ENCODE measurements around the gene PHLDA3.

Gene PHLDA3

DNA sequence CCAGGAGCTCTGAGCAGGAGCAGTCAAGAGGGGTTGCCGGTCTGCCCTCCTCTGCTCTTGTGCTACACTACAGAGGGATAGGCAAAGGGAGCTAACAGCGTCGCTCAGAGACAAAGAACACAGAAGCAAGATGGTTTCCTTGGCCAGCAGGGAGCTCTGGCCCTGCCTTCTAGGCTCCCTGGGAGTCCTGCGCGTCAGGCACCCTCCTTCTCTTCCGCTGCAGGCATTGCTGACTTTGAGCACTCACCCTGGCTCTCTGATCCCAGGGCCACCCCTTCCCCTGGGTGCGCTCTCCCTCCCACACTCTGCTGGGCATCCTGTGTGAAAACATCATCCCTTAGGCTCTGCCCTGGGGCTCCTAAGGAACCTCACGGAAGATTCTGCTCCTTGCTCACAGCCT is 47.9 kb downstream of the PHLDA3 start:
- in situ Hi-C loops (cut with HindIII; ENCODE audit: low sequenced_read_pairs), result no loop called here
- no peak for DNase-seq (ENCODE audit: low read depth, low spot score)
- TF ChIP-seq, protein P1, sequence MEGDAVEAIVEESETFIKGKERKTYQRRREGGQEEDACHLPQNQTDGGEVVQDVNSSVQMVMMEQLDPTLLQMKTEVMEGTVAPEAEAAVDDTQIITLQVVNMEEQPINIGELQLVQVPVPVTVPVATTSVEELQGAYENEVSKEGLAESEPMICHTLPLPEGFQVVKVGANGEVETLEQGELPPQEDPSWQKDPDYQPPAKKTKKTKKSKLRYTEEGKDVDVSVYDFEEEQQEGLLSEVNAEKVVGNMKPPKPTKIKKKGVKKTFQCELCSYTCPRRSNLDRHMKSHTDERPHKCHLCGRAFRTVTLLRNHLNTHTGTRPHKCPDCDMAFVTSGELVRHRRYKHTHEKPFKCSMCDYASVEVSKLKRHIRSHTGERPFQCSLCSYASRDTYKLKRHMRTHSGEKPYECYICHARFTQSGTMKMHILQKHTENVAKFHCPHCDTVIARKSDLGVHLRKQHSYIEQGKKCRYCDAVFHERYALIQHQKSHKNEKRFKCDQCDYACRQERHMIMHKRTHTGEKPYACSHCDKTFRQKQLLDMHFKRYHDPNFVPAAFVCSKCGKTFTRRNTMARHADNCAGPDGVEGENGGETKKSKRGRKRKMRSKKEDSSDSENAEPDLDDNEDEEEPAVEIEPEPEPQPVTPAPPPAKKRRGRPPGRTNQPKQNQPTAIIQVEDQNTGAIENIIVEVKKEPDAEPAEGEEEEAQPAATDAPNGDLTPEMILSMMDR (IDR thresholded peaks at IDR 0.05; ENCODE audit: low read depth, low read length), result no peak
- no peak overlapping the region for H3K4me3 ChIP-seq (ENCODE audit: low read depth, low read length)

DNA sequence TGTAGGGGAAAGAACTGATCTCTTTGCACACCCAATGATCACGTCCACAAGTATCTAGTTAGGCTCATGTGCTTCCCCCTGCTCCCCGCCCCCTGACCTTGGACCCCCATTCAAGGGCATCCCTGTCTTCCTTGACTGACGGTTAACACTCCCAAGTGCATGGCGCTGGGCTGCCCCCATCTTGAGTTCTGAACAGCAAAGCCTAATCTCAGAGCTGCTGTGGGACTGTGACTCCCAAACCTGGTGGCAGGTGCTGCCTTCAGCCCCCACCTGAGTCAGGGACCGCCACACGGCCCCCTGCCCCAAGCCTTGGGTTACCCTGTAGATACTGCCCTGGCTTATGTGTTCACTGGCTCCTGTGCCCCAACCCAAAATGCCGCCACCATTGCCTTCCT is 48.4 kb downstream of the PHLDA3 start:
- DNase-seq (ENCODE audit: low read depth, low spot score), result no peak
- in situ Hi-C loops (cut with HindIII; ENCODE audit: low sequenced_read_pairs), result no loop called here
- TF ChIP-seq, protein P1 (IDR thresholded peaks at IDR 0.05; ENCODE audit: low read depth, low read length), result no peak
- H3K4me3 ChIP-seq (ENCODE audit: low read depth, low read length), result no peak overlapping the region

DNA sequence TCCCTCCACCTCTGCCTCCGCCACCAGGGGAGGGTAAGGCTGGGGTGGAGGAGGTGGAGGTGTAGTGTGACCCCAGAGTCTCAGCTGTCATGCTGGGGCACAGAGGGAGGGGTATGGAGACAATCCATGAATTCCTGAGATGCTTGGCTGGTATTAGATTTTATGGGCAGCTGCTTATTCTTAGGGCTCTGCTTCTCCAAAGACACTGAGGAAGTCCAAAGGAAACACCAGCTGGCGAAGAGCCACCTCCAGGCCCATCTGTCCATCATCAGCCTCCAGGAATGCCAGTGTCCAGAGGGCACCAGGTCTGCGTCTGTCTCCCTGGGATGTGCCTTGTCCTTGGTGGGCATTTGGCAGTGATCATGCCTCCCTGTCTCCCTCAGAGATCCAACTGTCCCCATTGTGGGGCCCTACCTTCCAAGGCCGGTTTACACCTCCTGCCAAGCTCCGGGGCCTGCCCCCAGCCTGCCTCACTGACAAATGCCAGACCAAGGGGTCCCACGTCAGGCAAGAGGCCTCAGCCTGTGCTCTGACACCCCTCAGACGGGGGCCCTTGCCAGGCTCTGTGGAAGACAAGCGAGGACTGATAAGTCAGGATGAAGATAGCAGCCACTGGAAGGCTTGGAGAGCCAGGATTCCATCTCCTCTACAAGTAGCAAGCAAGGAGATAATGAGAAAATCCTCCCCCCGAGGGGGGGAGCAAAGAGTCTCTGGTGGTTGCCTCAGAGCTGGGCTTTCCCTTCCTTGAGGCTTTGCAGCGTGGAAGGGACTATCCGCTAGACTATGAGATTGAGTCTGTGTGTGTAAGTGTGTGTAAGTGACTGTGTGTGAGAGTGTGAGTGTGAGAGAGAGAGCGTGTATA is 49.0 kb downstream of the PHLDA3 start:
- no peak overlapping the region for H3K4me3 ChIP-seq (ENCODE audit: low read depth, low read length)
- in situ Hi-C loops (cut with HindIII; ENCODE audit: low sequenced_read_pairs), result no loop called here
- TF ChIP-seq, protein P1 (IDR thresholded peaks at IDR 0.05; ENCODE audit: low read depth, low read length), result no peak
- DNase-seq (ENCODE audit: low read depth, low spot score), result no peak

DNA sequence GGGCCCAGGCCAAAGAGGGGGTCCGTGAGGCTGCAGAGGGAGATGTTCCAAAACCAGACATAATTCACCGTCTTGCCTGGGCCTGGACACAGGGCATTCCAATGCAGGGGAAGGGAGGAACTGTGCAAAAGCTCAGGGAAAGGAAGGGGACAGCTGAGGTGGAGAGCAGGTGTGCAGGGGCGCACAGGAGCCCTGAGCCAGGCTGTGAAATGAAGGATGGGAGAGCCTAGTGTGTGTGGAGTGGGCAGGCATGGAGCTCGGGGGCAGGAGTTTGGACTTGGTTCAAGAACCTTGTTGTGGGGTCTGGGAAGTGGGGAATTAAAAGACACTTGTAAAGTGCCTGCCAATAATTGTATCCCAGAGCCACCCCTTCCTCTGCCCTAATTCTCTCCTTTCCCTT is 49.7 kb downstream of the PHLDA3 start:
- DNase-seq (ENCODE audit: low read depth, low spot score), result no peak
- no peak overlapping the region for H3K4me3 ChIP-seq (ENCODE audit: low read depth, low read length)
- in situ Hi-C loops (cut with HindIII; ENCODE audit: low sequenced_read_pairs), result no loop called here
- TF ChIP-seq, protein P1 (IDR thresholded peaks at IDR 0.05; ENCODE audit: low read depth, low read length), result no peak

DNA sequence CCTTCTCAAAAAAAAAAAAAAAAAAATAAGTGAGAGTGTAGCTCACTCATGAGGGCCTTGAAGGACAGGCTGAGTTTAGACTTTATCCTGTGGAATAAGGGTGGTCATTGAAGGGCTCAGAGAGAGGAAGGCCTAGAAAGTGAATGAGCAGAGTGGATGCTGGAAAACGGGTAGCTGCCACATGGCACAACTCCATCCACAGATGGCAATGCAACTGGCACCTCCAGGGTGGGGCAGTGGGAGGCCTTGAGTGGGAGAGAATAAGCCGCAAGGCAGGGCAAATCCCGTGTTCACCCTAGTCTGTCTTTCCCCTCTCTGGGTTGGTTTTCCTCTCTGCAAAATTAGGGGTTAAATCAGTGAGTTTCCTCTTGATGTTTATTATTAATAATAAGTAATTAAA is 50.5 kb downstream of the PHLDA3 start:
- no peak overlapping the region for H3K4me3 ChIP-seq (ENCODE audit: low read depth, low read length)
- TF ChIP-seq, protein P1 (IDR thresholded peaks at IDR 0.05; ENCODE audit: low read depth, low read length), result no peak
- in situ Hi-C loops (cut with HindIII; ENCODE audit: low sequenced_read_pairs), result no loop called here
- no peak for DNase-seq (ENCODE audit: low read depth, low spot score)

Data from astrocyte of the spinal cord (primary cell).